GM19463 (cell line): ENCODE results near the gene KRT73.

Experiments used
- ATAC-seq: cut with Tn5 transposase; IDR thresholded peaks from one replicate; pipeline ENCODE4 v1.9.1; 2021; ENCODE audit warnings: mild to moderate bottlenecking, moderate library complexity; ENCODE audit not compliant: unreplicated experiment

Gene KRT73

DNA sequence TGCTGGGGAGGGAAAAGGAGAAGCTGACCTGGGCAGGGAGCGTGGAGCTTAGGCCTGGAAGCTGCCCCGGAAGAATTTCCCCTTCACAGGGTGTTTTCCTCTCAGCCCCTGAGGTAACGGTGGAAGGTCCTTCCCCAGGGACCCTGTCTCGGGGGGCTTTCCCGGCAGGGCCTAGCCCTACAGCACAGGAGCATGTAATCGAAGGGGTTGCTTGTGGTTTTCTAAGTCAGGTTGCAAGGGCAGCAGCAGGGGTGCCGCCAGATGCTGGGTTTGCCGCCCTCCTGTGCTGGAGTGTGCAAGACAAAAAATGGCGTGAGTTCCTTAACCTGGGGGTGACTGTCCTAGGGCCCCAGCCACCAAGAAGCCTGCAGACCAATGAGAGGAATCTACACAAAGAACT is 43.1 kb downstream of the KRT73 start:
- no peak for ATAC-seq

- ATAC-seq, result no peak
Measured at GRCh38 chr12:52573743-52574142, 44.6 kb downstream of the KRT73 start, which contains the start of gene KRT74. TSS of gene KRT74 (minus strand) at chr12:52573843. CDS start at chr12:52573777, 66 bp downstream.

- ATAC-seq, result no peak
Measured at GRCh38 chr12:52573306-52573705, 45.1 kb downstream of the KRT73 start.

GRCh38 chr12:52570511-52570910 is 47.8 kb downstream of the KRT73 start:
- ATAC-seq, result no peak

DNA sequence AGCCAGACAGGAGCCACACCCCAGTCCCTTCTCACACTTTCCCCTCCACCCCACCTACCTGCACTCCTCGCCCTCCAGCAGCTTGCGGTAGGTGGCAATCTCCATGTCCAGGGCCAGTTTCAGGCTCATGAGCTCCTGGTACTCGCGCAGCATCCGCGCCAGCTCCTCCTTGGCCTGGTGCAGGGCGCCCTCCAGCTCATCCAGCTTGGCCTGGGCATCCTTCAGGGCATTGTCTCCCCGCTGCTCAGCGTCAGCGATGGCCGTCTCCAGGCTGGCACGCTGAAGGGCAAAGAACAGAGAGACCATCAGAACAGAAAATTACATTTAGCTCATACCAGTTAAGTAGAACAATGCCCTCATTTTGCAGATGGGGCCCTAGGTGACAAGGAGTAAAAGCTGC is 50.2 kb downstream of the KRT73 start:
- no peak for ATAC-seq

DNA sequence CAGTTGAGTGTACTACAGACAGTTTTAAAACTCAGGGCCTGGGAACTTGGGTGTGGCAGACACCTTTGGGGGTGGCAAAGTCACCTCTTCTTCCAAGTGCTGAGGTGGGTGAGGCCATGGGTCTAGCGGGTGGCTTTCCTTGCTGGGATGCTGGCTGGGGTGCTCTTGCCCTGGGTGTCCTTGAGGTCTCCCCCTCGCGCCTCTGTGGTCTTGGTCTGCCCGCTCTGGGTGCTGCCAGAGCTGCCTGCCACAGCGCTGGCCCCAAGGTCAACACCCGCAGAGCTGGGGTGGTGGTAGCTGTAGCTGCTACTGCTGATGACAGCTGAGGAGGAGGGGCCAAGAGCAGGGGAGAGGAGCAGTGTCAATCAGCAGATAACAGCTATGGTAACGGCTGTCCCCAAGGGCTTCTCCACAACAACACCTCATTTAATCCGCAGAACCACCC is 51.5 kb downstream of the KRT73 start:
- no peak for ATAC-seq

- no peak for ATAC-seq
Measured at GRCh38 chr12:52564582-52564981, 53.8 kb downstream of the KRT73 start.

DNA sequence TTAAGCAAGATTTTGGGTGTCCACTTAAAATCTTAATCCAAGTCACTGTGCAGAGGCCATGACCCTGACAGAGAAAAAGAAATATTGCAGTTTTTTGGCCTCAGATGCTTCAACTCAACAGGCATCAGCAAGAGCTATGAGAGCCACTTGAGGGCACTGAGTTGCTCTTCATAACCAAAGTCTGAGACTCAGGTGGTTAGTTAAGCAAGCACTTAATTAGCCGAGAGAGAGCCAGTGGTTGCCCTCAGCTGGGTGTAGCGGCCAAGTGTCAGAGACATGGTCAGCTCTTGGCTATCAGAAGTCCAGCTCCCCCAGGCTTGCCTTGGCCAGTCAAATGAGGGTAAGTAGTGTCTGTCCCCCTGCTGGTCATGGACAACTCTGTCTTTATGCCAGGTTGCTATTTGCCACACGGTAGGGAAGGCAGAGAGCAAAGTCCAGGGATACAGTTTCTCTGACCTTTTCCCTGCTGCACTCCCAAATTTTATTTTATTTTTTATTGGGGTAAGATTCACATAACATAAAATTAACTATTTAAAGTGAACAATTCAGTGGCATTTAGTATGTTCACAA is 56.4 kb downstream of the KRT73 start:
- no peak for ATAC-seq

DNA sequence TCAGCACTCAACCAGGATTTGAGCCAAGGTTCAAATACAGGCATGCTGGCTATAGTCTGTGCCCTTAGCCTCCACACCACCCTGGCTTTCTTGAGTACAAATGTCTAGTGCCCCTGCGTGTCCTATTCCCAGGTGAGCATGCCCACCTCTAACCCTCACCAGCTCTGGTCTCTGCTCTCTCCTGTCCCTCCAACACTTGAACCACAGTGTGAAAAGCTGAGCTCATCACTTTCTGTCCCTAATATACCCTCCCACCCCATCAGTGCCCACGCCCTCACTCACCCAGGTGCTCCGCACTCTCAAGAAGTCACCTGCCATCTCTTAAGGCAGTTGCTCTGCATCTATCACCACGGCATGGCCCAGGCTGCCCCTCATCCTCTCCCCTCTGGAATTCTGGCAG is 58.4 kb downstream of the KRT73 start:
- ATAC-seq, result no peak

DNA sequence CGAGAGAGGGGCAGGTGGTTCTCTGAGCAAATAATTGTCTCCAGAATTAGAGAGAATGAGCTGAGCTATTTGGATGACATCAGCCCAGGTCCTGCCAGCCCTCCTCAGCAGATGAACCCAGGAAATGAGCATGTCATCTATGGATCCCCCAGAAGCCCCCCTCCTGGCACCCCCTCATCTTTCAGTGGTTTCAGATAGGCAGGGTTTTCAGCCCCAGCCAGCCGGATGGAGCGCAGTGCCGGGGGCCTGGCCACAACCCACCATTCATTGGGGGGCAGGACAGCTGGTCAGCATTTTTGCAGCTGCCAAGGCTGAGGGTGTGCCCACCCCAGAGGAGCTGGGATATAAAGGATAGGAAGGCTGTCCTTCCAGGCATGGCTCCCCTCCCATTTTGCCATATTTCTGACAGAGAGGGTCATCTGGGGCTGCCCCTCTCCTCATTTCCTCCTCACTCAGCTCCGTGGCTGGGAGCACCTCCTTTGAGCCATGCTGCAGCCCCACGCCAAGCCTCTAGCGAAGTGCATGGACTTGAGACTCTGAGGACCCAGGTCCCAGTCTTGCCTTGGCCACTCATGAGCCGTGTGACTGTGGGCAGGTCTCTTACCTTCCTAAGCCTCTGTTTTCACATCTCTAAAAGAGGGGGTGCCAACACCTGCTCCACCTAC is 59.4 kb downstream of the KRT73 start:
- no peak for ATAC-seq
